GM19397 (cell line): ENCODE data around the gene SHROOM2.
"Not testable (repeated sequence)": the region's sequence is repeated elsewhere in the genome, so short reads cannot be mapped to it uniquely, and the experiment has no call there.

ENCODE experiments used
- ATAC-seq: cut with Tn5 transposase; IDR thresholded peaks from one replicate; pipeline ENCODE4 v1.9.1; 2021; ENCODE audit warnings: mild to moderate bottlenecking, moderate library complexity; ENCODE audit not compliant: unreplicated experiment

Gene SHROOM2, protein sequence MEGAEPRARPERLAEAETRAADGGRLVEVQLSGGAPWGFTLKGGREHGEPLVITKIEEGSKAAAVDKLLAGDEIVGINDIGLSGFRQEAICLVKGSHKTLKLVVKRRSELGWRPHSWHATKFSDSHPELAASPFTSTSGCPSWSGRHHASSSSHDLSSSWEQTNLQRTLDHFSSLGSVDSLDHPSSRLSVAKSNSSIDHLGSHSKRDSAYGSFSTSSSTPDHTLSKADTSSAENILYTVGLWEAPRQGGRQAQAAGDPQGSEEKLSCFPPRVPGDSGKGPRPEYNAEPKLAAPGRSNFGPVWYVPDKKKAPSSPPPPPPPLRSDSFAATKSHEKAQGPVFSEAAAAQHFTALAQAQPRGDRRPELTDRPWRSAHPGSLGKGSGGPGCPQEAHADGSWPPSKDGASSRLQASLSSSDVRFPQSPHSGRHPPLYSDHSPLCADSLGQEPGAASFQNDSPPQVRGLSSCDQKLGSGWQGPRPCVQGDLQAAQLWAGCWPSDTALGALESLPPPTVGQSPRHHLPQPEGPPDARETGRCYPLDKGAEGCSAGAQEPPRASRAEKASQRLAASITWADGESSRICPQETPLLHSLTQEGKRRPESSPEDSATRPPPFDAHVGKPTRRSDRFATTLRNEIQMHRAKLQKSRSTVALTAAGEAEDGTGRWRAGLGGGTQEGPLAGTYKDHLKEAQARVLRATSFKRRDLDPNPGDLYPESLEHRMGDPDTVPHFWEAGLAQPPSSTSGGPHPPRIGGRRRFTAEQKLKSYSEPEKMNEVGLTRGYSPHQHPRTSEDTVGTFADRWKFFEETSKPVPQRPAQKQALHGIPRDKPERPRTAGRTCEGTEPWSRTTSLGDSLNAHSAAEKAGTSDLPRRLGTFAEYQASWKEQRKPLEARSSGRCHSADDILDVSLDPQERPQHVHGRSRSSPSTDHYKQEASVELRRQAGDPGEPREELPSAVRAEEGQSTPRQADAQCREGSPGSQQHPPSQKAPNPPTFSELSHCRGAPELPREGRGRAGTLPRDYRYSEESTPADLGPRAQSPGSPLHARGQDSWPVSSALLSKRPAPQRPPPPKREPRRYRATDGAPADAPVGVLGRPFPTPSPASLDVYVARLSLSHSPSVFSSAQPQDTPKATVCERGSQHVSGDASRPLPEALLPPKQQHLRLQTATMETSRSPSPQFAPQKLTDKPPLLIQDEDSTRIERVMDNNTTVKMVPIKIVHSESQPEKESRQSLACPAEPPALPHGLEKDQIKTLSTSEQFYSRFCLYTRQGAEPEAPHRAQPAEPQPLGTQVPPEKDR (N-terminal part only)

DNA sequence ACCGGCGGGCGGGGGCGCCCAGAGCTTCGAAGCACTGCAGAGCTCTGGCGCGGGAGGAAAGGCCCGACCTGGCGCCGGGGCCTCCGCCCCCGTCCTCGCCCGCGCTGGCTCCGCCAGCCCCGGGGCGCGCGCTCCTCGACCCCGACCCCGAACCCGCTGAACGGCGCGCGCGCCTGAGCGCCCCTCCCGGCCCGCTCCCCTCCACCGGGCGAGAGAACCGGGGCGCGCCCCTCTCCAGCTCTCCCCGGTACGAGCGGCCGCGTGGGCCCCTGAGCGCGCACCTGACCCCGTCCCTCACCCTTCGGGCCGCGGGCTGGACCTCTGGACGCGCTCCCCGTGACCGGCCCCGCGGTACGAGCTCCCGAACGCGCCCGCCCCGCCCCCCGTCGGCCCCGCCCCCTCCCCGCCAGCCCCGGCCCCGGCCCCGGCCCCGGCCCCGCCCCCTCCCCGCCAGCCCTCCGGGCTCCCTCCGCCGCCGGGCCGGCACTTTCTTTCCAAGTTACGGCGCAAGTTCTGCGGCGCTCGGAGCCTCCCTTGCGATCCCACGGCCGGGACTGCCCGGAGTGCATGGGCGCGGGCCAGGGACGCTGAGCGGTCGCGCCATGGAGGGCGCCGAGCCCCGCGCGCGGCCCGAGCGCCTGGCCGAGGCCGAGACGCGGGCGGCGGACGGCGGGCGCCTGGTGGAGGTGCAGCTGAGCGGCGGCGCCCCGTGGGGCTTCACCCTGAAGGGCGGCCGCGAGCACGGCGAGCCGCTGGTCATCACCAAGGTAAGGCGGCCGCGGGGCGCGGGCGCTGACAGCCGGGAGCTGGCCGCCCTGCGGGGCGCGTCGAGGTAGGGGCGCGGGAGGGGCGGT lies at the start of gene SHROOM2:
Gene SHROOM2, plus strand, starts transcription at position 486 of the 854 bp plus-strand sequence. Its CDS starts 117 bp downstream, at position 603.
- ATAC-seq, result no peak

DNA sequence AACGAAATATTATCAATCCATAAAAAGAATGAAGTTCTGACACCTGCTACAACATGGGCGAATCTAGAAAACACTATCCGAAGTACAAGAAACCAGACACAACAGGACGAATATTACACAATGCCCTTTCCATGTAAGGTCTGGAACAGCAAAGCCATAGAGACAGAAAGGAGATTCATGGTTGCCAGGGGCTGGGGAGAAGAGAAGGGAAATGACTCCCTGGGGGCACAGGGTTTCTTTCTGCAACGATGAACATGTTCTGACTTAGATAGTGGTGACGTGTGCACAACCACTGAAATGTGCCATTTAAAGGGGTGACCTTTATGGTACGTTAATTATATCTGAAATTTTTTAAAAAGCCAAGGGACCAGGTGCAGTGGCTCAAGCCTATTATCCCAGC lies 48.9 kb upstream of the SHROOM2 start:
- ATAC-seq, result no peak

DNA sequence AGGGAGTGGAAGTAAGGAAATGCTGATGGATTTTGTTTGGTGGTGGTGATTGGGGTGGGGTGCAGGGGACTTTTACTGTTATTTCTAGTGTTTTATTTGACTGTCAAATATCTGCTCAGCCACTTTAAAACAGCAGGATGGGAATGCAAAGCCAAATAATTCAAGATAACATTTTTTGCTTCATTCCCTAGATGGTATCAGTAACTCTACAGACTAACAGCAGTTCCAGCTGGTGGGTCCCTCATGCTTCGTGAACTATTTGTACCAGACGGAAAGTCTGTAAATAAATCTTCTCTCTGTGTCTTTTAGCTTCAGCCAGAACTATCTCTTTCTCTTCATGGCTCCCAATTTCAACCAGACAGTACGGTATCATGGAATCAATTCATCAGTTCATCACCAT lies 48.1 kb upstream of the SHROOM2 start:
- no peak for ATAC-seq

DNA sequence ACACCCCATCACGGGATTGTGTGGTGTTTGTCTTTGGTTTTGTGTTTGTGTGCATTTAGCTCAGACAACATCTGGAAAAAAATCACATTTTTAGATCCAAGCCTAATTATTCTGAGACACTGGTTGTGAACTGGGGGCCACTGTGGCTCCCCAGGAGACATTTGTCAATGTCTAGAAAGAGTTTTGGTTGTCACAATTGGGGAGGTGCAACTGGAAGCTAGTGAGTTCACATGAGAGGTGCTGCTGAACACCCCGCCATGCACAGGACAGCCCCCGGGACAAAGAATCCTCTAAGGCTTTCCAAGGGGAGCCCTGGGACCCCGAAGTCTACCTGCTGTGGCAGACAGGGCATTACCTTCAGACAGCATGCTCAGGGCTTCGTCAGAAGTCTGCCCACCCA lies 47.1 kb upstream of the SHROOM2 start:
- ATAC-seq, result no peak

DNA sequence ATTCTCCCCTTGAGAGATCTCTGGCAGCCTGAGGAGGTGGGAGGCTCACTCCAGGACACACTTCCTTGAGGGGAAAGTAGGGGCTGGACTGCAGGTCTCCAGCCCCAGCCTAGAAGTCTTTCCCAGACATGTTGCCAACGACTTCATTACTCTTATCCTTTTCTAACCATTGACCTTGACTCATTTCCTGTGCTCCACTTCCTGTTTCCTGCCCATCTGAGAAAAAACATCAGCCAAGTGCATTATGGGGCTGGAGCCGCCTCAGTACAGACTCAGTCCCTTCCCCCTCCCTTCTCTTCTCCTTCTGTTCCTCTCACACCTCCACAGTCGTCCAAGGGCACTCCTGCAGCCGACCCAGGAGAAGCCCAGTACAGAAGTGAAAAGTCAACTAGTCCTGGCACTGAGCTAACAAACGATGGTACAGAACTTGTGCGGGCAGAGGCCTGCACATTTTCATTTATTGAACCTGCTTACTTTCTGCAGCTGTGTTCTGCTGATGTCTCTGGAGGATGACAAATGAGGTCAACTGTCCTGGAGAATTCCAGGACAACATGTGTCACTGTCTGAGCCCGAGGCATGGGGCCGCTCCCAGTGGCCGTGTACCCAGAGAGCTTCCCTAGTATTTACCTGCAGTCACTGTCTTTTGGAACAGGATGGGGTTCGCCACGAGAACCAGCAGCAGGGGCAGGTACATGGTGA lies 40.7 kb upstream of the SHROOM2 start:
- ATAC-seq, result no peak

DNA sequence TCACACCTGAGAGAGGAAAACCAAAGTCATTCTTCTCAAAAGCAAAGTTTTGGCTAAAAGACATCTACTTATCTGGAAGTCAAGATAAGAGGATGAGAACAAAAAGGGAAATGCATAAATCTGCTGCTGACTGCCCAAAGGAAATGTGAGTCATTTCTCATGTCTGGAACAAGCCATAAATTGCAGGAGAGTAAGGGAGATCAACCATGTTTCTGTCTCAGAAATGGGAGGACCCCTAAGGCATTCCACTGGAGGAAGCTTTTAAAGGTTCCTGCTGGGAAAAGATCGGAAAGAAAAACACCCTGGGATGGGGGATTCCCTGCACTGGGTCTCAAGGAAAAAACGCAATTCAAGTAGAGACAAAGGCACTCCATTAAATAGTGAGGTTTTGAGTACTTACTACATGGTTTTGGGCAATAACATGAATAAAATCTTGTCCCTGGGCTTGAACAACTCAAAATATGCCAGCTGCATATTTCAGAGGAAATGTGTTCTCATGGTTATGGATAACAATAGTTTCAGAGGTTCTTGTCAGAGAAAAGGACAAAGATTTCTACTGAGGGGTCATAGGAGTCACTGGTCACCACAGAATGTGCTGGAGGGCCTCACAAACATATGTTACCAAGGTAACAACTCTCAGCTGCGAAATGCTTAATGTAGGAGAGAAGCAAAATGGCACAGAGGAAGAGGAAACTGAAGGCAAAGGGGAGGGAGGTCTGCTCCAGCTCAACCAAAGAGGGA lies 39.9 kb upstream of the SHROOM2 start:
- no peak for ATAC-seq

DNA sequence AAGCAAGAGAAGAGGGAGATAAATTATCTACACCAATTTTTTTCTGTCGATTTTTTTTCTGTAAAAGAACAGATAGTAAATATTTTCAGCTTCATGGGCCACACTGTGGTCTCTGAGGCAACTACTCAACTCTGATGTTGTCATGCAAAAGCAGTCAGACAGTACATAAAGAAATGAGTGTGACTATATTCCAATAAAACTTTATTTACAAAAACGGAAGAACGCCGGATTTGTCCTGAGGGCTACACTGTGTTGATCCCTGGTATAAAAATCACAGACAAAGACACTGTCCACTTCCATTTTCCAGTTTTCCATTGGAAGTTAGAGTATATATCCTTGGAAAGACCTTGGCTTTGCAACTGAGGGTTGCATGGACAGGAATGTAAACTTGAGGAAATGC lies 38.6 kb upstream of the SHROOM2 start:
- ATAC-seq, result no peak

DNA sequence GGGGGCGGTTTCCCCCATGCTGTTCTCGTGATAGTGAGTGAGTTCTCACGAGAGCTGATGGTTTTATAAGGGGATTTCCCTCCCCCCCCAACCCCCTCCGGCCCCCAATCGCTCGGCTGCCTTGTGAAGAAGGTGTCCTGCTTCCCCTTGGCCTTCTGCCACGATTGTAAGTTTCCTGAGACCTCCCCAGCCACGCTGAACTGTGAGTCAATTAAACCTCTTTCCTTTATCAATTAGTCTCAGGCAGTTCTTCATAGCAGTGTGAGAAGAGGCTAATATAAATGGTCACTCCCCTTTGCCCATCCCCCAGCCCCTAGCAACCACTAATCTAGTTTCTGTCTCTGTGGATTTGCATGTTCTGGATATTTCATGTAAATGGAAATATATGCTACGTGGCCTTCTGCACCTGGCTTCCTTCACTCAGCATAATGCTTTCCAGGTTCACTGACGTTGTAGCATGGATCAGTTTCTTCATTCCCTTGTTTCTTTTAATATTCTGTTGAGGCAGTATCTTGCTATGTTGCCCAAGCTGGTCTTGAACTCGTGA lies 37.0 kb upstream of the SHROOM2 start:
- ATAC-seq, result no peak

DNA sequence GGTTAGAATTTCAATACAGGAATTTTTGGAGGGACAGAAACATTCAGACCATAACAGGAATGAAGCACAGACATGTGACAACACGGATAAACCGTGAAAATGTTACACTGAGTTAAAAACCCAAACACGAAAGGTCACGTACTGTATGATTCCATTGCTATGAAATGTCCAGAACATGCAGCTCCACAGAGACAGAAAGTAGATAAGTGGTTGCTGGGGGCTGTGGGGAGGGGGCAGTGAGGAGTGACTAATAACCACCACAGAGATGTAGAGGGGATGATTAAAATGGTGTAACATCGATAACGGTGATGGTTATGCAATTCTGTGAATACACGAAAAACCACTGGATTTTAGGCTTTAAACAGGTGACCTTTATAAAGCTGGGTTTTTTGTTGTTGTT lies 28.9 kb upstream of the SHROOM2 start:
- ATAC-seq, result no peak

DNA sequence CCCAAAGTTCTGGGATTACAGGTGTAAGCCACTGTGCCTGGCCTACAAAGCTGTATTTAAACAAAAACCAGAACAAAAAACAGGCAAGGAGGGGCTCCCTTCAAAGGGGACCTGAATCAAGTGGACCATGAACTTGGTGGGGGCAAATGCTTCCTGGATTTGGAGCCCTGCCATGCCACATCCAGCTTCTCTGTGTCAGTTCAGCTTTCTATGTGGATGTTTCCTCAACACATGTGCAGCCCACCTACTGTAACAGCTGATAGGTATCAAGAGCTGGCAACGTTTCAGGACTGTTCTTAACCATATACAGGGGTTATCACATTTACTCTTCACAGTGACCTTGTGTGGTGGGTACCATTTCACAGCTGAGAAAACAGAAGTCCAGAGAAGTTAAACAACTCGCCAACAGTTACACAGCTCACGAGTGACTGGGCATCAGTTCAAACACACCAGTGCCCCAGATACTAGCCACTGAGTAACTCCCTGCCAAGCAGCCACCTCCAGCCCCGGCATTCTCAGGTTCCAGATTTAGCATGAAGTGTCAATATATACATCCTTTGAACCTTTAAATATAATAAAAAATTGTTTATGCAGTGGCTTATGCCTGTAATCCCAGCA lies 28.1 kb upstream of the SHROOM2 start:
- no peak for ATAC-seq

DNA sequence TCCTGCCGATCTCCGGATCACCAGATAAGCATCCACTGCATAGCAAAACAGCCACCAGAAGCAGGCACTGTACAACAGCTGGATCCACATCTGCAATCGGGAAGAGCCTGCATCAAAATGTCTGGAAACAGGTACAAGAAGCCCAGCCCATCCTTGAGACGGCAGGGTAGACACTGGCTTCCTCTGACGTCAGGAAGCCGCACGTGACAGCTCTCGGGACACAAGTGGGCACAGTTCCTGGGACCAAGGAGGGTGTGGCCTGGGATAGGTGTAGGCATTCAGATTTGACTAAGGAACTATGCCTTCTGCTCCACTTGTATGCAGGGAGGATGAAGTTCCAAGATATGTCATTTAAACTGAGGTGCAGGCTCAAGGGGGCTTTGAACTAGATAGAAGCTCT lies 26.9 kb upstream of the SHROOM2 start:
- no peak for ATAC-seq

DNA sequence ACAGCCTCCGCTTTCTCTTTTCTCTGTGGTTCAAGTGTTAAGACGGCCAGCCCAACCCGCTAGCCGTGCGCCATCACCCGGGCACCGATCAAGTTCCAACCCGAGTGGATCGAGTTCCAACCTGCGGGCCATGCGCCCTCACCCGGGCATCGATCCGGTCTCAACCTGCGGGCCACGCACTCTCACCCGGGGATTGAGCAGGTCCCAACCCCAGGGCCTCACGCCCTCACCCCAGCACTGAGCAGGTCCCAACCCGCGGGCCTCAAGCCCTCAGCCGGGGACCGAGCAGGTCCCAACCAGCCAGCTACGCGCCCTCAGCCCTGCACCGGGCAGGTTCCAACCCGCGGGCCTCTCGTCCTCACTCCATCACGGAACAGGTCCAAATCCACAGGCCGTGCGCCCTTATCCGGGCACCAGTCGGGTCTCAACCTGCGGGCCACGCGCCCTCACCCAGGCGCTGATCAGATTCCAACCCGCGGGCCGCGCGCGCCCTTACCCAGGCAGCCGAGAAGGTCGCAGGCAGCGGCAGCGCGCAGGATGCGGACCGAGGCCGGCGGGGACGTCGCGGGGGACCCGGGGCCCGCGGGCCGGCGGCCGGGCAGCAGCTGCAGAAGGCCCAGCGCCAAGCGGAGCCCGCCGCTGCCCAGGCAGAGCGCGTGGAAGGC lies 21.0 kb upstream of the SHROOM2 start:
- ATAC-seq, result no peak

DNA sequence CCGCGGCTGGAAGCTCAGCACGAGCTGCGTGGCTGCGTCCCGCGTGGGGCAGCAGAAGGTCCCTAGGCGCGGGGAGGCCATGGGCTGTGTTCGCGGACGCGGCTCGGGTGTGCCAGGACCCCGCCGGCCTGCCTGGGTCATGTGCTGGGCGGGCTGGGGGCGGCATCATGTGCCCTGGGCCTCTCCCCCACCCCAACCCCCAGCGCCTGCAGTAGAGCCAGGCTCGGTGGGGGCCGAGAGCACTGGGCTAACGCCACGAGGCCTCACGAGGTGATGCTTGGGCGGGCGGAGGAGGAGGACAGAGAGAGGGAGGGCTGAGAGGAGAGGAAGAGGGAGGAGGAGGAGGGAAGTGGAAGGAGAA lies 20.5 kb upstream of the SHROOM2 start, which contains the start of gene GPR143:
Gene GPR143, minus strand, starts transcription at position 111 of the 361 bp plus-strand sequence. Its CDS starts 30 bp downstream, at position 81.
- ATAC-seq, result no peak

DNA sequence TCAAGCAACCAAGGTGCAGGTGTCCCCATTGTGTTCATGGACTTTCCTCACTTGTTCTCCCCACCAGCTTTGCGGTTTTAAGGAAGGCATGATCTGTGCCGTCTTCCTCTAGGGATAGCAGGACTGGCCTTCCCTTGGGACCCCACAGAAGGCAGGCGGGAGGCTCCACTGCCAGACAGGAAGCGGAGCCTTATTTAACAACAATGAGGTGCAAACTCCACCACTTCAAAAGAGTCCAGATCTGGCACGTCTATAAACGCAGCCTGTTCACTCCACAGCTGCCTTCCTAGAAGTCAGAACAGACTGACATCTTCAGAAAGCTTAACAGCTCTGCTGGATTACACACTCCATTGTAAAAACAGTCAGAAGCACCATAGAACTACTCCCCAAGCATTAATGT lies 18.9 kb upstream of the SHROOM2 start:
- no peak for ATAC-seq

DNA sequence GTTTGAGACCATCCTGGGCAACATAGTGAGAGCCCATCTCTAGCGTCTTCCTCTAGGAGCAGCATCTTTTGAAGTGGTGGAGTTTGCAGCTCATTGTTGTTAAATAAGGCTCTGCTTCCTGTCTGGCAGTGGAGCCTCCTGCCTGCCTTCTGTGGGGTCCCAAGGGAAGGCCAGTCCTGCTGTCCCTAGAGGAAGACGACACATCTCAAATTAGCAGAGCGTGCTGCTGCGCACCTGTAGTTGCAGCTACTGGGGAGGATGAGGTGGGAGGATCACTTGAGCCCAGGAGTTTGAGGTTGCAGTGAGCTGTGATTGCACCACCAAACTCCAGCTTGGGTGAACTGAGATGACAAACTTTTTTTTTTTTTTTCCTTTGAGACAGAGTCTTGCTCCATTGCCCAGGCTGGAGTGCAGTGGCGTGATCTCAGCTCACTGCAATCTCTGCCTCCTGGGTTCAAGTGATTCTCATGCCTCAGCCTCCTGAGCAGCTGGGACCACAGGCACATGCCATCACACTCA lies 17.8 kb upstream of the SHROOM2 start:
- not testable (repeated sequence) for ATAC-seq

DNA sequence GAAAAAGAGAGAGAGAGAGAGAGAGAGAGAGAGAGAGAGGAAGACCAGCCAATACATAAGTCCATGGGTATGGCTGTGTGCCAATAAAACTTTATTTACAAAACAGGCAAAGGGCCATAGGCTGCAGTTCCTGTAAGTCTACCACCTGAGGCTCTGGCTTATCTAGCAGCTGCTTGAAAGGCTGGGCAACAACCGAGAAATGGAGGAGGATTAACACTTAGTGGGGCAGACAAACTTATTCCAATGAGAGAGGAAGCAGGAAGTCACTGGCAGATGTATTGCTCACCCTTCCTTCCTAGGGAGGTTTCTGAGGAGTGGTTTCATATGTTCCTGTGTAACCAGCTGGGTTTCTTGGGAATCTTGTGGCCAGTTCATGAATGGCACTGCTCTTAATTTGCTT lies 15.9 kb upstream of the SHROOM2 start:
- ATAC-seq, result no peak

DNA sequence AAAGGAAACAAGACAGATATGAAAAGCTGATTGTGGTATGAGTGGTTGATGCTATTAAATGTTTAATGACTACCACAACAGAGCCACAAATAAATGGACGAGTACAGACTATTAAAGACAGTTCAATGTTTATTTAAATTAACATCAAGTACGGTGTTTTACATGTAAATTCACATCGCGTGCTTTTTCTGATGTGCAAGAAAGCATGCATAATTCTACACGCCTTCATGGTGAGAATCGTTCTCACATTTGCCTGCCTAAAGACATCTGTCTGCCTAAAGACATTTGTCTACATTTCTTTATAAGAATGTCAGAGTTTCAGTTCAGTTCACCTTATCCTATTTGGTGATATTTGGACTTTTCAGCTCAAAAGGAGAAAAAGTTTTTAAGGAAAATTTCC lies 13.3 kb upstream of the SHROOM2 start:
- ATAC-seq, result no peak
